GM15510 (cell line): Measurements from ENCODE around the gene NPHS1.

Experiments
- POLR2A ChIP-seq: IDR thresholded peaks from 3 replicates; pipeline ENCODE4 v1.6.1; 2011; ENCODE audit warnings: borderline replicate concordance; ENCODE audit not compliant: insufficient read length; ENCODE audit errors: extremely low read depth

The NPHS1 gene

GRCh38 chr19:35782589-35782988, 69.7 kb downstream of the NPHS1 start:
- no peak for TF ChIP-seq POLR2A

GRCh38 chr19:35781650-35782049, 70.7 kb downstream of the NPHS1 start:
- no peak for TF ChIP-seq POLR2A

- TF ChIP-seq POLR2A = no peak
These were observed 71.6 kb downstream of the NPHS1 start for GRCh38 chr19:35780717-35781116.

DNA sequence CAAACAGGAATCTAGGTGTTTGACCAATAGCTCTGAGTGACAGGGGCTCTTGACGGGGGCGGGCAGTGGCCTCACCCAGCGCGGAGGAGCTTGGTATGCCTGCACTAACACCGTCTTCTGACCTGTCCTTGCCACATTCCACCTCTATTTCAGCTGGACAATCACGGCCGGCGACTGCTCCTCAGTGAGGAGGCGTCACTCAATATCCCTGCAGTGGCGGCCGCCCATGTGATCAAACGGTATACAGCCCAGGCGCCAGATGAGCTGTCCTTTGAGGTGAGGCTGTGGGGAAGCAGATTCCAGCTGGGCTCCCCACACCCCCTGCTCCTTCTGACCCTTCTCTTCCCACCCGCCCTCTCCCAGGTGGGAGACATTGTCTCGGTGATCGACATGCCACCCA, 72.2 kb downstream of the NPHS1 start:
- no peak for TF ChIP-seq POLR2A

- no peak for TF ChIP-seq POLR2A
These were observed 73.3 kb downstream of the NPHS1 start for GRCh38 chr19:35779033-35779432.

DNA sequence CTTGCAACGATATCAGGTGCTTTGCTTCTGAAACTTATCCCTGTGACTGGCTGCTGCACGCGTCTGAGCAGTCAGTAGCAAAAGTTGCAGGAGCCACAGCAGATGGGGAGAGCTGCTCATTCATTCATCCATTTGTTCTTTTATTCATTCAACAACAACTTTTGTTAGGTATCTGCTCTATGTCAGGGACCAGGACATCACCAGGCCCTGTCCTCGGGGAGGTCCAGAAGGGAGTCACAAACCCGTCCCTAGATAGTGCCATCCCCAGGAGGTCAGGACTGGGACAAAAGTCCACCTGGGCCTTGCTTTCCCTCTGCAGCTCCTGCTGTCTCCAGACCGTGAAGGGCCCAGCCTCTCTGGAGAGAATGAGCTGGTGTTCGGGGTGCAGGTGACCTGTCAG, 74.3 kb downstream of the NPHS1 start:
- no peak for TF ChIP-seq POLR2A

- no peak for TF ChIP-seq POLR2A
These were observed 75.0 kb downstream of the NPHS1 start for GRCh38 chr19:35777086-35777841.

- TF ChIP-seq POLR2A = no peak
These were observed 76.1 kb downstream of the NPHS1 start for GRCh38 chr19:35776102-35776788.
